A673 (cell line): ENCODE results near the gene DNHD1.

Experiments
- CTCF ChIP-seq: fragments of 300-800, 200-600 bp; sonication (generic); conservative IDR thresholded peaks from 2 replicates; pipeline ENCODE4 v1.5.1; 2017; ENCODE audit warnings: low read depth, mild to moderate bottlenecking, antibody characterized with exemption, low read length, moderate library complexity, mixed read lengths
- EZH2 ChIP-seq: fragments of 200-600 bp; sonication (generic); IDR thresholded peaks from 2 replicates; pipeline ENCODE4 v1.6.1; 2017; ENCODE audit warnings: borderline replicate concordance, low read depth, mild to moderate bottlenecking, mixed read lengths, antibody characterized with exemption, low read length; ENCODE audit not compliant: poor library complexity, severe bottlenecking

- TF ChIP-seq CTCF: no peak
- TF ChIP-seq EZH2: no peak
Observed at GRCh38 chr11:6498544-6498943, 1.5 kb downstream of the DNHD1 start.
